Ascending aorta (tissue), 2 donors: Measurements from ENCODE around the gene AGAP3. TPM values are rescaled to one million over a fixed set of nuclear protein-coding genes. Genes with fewer than 3 reads are reported as not detected.

Source experiments
- DNase-seq, 2 donors: peaks; one replicate each; pipeline ENCODE4 v3.0.0-alpha.2; 2019; ENCODE audit warnings: low spot score in 2 of 2
- H3K27ac ChIP-seq, 2 donors: fragments of 200-600 bp; sonication (generic); one replicate each; pipeline ENCODE4 v1.5.1; 2016 to 2017; ENCODE audit warnings: mild to moderate bottlenecking in 1 of 2
- H3K27me3 ChIP-seq: fragments of 200-600 bp; sonication (generic); one replicate; pipeline ENCODE4 v1.5.1; 2017
- H3K36me3 ChIP-seq, 2 donors: fragments of 200-600 bp; sonication (generic); one replicate each; pipeline ENCODE4 v1.5.1; 2016
- H3K4me1 ChIP-seq, 2 donors: fragments of 200-600 bp; sonication (generic); one replicate each; pipeline ENCODE4 v1.5.1; 2016 to 2017; ENCODE audit warnings: mild to moderate bottlenecking in 1 of 2
- H3K4me3 ChIP-seq, 2 donors: fragments of 200-600 bp; sonication (generic); one replicate each; pipeline ENCODE4 v1.5.1; 2016 to 2017; ENCODE audit warnings: mild to moderate bottlenecking in 1 of 2
- H3K9me3 ChIP-seq, 2 donors: fragments of 200-600 bp; sonication (generic); one replicate each; pipeline ENCODE4 v1.5.1; 2016
- CTCF ChIP-seq, 3 experiments: fragments of 200-600 bp in 2 of 3; fragments of 450-650 bp in 1 of 3; sonication (generic) in 2 of 3; IDR thresholded peaks; one replicate each; pipeline ENCODE4 v1.5.1; 2016 to 2019; ENCODE audit warnings: antibody characterized with exemption in 3 of 3, mild to moderate bottlenecking in 1 of 3, moderate library complexity in 1 of 3
- intact Hi-C: fragments of 100-400 bp; cut with DNase I; formaldehyde crosslinking; loops from one replicate; pipeline ENCODE4 v1.15.1; 2023
- total RNA-seq: library from RNA; depleted of rRNA; stranded (reverse); fragments of >200 nt; gene quantifications from one replicate; pipeline ENCODE4 v1.1.0, GENCODE V29; 2016

Gene AGAP3
- total RNA-seq, 1 donor from 2014 or later = 82.6 TPM

- no peak overlapping the region for H3K4me3 ChIP-seq
- intact Hi-C loops = no loop called here
- H3K27ac ChIP-seq = no peak overlapping the region
- DNase-seq = no peak
- no peaks in the 10 kb centered on the region for H3K4me1 ChIP-seq
- peaks cover 59 to 94% of the 10 kb centered on the region in 2 donors for H3K36me3 ChIP-seq
- no peaks in the 10 kb centered on the region for H3K9me3 ChIP-seq
- no peak for TF ChIP-seq CTCF (IDR thresholded peaks at IDR 0.05)
- H3K27me3 ChIP-seq = no peaks in the 10 kb centered on the region
Observed at GRCh38 chr7:151133986-151134742, 47.9 kb downstream of the AGAP3 start.

GRCh38 chr7:151134743-151135524 lies 48.7 kb downstream of the AGAP3 start:
- no peaks in the 10 kb centered on the region for H3K4me1 ChIP-seq
- peaks cover 51 to 92% of the 10 kb centered on the region in 2 donors for H3K36me3 ChIP-seq
- H3K27me3 ChIP-seq = no peaks in the 10 kb centered on the region
- H3K27ac ChIP-seq = no peak overlapping the region
- TF ChIP-seq CTCF (IDR thresholded peaks at IDR 0.05) = no peak
- no peak overlapping the region for H3K4me3 ChIP-seq
- intact Hi-C loops = no loop called here
- H3K9me3 ChIP-seq = no peaks in the 10 kb centered on the region
- no peak for DNase-seq

- Histone ChIP-seq H3K27ac (no peak overlapping the region), H3K4me3 (no peak overlapping the region), H3K4me1 (no peaks in the 10 kb centered on the region), H3K36me3 (peaks cover 49 to 92% of the 10 kb centered on the region in 2 donors), H3K9me3 (no peaks in the 10 kb centered on the region), H3K27me3 (no peaks in the 10 kb centered on the region)
- intact Hi-C loops = no loop called here
- TF ChIP-seq CTCF (IDR thresholded peaks at IDR 0.05) = no peak
- DNase-seq = no peak
Observed at GRCh38 chr7:151135525-151135845, 49.2 kb downstream of the AGAP3 start.

GRCh38 chr7:151135866-151136843 lies 49.9 kb downstream of the AGAP3 start:
- H3K4me1 ChIP-seq = no peaks in the 10 kb centered on the region
- no peak for DNase-seq
- H3K9me3 ChIP-seq = no peaks in the 10 kb centered on the region
- H3K27ac ChIP-seq = no peak overlapping the region
- intact Hi-C loops = no loop called here
- no peaks in the 10 kb centered on the region for H3K27me3 ChIP-seq
- H3K4me3 ChIP-seq = no peak overlapping the region
- peaks cover 55 to 92% of the 10 kb centered on the region in 2 donors for H3K36me3 ChIP-seq
- no peak for TF ChIP-seq CTCF (IDR thresholded peaks at IDR 0.05)

- intact Hi-C loops = no loop called here
- Histone ChIP-seq H3K4me1 (no peaks in the 10 kb centered on the region), H3K27me3 (no peaks in the 10 kb centered on the region), H3K9me3 (no peaks in the 10 kb centered on the region), H3K36me3 (peaks cover 55 to 91% of the 10 kb centered on the region in 2 donors), H3K4me3 (no peak overlapping the region), H3K27ac (no peak overlapping the region)
- DNase-seq = no peak
- TF ChIP-seq CTCF (IDR thresholded peaks at IDR 0.05) = no peak
Observed at GRCh38 chr7:151137076-151137675, 50.9 kb downstream of the AGAP3 start.
